ENCODE results near the gene TRIM62.

The TRIM62 gene

DNA sequence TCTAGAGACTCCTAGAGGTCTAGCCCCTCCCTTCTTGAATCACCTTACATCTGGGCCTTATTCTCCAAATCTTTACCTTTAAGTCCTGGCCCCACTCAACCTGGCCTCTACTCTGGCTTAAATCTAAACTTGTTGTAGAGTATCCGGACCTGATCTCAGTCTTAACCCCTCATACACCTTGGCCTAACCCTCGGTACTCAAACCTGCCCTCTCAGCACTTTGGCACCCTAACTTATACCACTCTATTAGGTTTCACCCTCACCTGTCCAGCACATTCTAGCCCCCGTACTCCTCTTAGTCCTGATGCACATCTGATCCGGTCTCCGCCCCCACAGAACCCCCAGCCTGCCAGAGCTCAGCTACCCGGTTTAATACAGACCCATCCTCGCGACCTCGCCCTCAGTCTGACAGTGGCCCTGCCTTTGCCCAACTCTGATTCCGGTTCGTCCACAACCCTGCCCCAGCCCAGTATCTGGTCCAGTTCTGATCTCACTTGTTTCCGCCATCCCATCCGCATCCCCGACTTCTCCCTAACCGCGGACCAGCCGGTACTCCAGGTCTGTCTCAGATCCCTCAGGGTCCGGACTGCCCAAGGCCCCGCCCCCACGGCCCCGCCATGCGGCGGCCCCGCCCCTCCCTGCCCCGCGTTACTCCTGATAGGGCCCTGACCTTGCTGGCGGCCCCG is 1.5 kb downstream of the TRIM62 start:
- Histone ChIP-seq H3K27ac (ENCODE audit: low read depth, low read length) (no peak overlapping the region), H3K4me2 (ENCODE audit: low read depth, low read length, poor library complexity, severe bottlenecking) (peak overlapping the region; percentile 71), H3K9me2 (replicated peaks; ENCODE audit: insufficient read depth, low read length) (no peaks in the 10 kb centered on the region), H3K79me2 (ENCODE audit: insufficient read depth, low read length) (no peaks in the 10 kb centered on the region), H3K36me3 (ENCODE audit: low read length) (no peaks in the 10 kb centered on the region), H3K4me3 (ENCODE audit: insufficient read depth, low read length, poor library complexity, severe bottlenecking) (peak overlapping the region; percentile 57), H2AFZ (ENCODE audit: low read depth, low read length, severe bottlenecking) (no peak overlapping the region), H4K20me1 (ENCODE audit: low read depth, low read length) (0 out of 2 replicates have a peak, but pooled peaks cover 3% of the 10 kb centered on the region), H3K9me3 (ENCODE audit: insufficient read depth, low read length) (no peaks in the 10 kb centered on the region), H3K9ac (ENCODE audit: low read length) (peak overlapping the region; percentile 21; the same call in 1 of the 2 replicates), H3F3A (ENCODE audit: insufficient read depth) (no peaks in the 10 kb centered on the region), H3K27me3 (ENCODE audit: low read length) (no peaks in the 10 kb centered on the region)
- no peak for TF ChIP-seq EZH2phosphoT487 (conservative IDR thresholded peaks at IDR 0.05; ENCODE audit: low read length)
- TF ChIP-seq, protein P1, sequence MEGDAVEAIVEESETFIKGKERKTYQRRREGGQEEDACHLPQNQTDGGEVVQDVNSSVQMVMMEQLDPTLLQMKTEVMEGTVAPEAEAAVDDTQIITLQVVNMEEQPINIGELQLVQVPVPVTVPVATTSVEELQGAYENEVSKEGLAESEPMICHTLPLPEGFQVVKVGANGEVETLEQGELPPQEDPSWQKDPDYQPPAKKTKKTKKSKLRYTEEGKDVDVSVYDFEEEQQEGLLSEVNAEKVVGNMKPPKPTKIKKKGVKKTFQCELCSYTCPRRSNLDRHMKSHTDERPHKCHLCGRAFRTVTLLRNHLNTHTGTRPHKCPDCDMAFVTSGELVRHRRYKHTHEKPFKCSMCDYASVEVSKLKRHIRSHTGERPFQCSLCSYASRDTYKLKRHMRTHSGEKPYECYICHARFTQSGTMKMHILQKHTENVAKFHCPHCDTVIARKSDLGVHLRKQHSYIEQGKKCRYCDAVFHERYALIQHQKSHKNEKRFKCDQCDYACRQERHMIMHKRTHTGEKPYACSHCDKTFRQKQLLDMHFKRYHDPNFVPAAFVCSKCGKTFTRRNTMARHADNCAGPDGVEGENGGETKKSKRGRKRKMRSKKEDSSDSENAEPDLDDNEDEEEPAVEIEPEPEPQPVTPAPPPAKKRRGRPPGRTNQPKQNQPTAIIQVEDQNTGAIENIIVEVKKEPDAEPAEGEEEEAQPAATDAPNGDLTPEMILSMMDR (IDR thresholded peaks at IDR 0.05; ENCODE audit: insufficient read depth, low read length, poor library complexity, severe bottlenecking) = no peak

DNA sequence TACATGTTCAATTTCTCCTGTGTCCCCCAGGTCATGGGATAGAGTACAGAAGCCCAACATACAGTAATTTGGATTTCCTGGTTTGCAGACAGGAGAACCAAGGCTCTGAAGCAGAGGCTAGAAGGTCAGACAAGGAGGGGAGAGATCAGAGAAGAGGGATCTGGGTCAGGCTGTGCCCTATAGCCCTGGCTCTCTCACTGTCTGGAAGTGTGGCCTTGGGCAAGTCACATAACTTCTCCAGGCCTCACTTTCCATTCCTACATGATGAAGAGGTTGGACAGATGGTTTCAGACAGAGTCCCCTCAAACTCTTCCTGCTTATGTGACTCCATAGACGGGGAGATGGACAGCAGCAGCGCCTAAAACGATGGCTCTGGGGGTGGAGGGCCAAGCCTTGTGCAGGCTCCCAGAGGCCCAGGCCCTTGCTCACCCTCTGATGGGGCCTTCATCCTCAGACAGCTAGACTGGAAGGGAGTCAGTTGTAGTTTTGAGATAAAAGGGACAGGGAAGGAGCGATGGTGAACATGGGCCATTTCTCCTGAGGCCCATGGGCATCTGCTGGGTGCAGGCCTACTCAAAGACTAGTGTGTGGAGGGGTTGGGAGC is 2.9 kb downstream of the TRIM62 start:
- no peak overlapping the region for H3K4me2 ChIP-seq (ENCODE audit: low read depth, low read length, poor library complexity, severe bottlenecking)
- no peaks in the 10 kb centered on the region for H3K79me2 ChIP-seq (ENCODE audit: insufficient read depth, low read length)
- no peaks in the 10 kb centered on the region for H3K36me3 ChIP-seq (ENCODE audit: low read length)
- H3F3A ChIP-seq (ENCODE audit: insufficient read depth) = no peaks in the 10 kb centered on the region
- H3K4me3 ChIP-seq (ENCODE audit: insufficient read depth, low read length, poor library complexity, severe bottlenecking) = no peak overlapping the region
- H3K9me3 ChIP-seq (ENCODE audit: insufficient read depth, low read length) = no peaks in the 10 kb centered on the region
- no peak overlapping the region for H3K27ac ChIP-seq (ENCODE audit: low read depth, low read length)
- H4K20me1 ChIP-seq (ENCODE audit: low read depth, low read length) = 0 out of 2 replicates have a peak, but pooled peaks cover 3% of the 10 kb centered on the region
- TF ChIP-seq, protein P1 (IDR thresholded peaks at IDR 0.05; ENCODE audit: insufficient read depth, low read length, poor library complexity, severe bottlenecking) = no peak
- no peak for TF ChIP-seq EZH2phosphoT487 (conservative IDR thresholded peaks at IDR 0.05; ENCODE audit: low read length)
- no peak overlapping the region for H2AFZ ChIP-seq (ENCODE audit: low read depth, low read length, severe bottlenecking)
- H3K9me2 ChIP-seq (replicated peaks; ENCODE audit: insufficient read depth, low read length) = no peaks in the 10 kb centered on the region
- no peak overlapping the region for H3K9ac ChIP-seq (ENCODE audit: low read length)
- H3K27me3 ChIP-seq (ENCODE audit: low read length) = no peaks in the 10 kb centered on the region

DNA sequence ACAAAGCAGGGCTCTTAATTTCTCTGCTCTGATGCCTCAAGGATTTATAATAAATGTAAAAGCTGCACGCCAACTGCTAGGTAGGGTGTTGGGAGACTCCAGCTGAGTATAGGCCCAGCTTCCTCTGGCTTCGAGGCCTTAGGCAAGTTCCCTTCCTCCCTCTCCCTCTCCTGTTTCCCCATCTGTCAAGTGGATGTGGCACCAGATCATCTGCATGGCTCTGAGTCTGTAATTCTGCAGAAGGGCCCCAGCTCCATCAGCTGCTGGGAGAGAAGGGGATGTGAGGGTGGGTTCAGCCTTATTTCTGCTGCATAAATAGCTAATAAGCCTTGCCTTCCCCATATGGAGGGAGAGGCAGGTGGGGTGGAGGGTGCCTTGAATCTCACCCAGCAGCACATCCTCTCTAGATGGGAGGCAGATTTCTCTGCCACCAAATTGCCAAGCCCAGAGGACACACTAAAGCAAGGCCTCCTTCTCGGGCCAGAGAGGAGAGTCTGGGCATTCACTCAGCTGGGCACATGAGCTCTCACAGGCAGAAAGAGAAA is 3.8 kb downstream of the TRIM62 start:
- Histone ChIP-seq H4K20me1 (ENCODE audit: low read depth, low read length) (0 out of 2 replicates have a peak, but pooled peaks cover 3% of the 10 kb centered on the region), H3K27ac (ENCODE audit: low read depth, low read length) (no peak overlapping the region), H3K36me3 (ENCODE audit: low read length) (no peaks in the 10 kb centered on the region), H3K9me2 (replicated peaks; ENCODE audit: insufficient read depth, low read length) (no peaks in the 10 kb centered on the region), H2AFZ (ENCODE audit: low read depth, low read length, severe bottlenecking) (no peak overlapping the region), H3K9ac (ENCODE audit: low read length) (no peak overlapping the region), H3K4me2 (ENCODE audit: low read depth, low read length, poor library complexity, severe bottlenecking) (no peak overlapping the region), H3F3A (ENCODE audit: insufficient read depth) (no peaks in the 10 kb centered on the region), H3K9me3 (ENCODE audit: insufficient read depth, low read length) (no peaks in the 10 kb centered on the region), H3K79me2 (ENCODE audit: insufficient read depth, low read length) (no peaks in the 10 kb centered on the region), H3K4me3 (ENCODE audit: insufficient read depth, low read length, poor library complexity, severe bottlenecking) (no peak overlapping the region), H3K27me3 (ENCODE audit: low read length) (no peaks in the 10 kb centered on the region)
- TF ChIP-seq, protein P1 (IDR thresholded peaks at IDR 0.05; ENCODE audit: insufficient read depth, low read length, poor library complexity, severe bottlenecking) = no peak
- TF ChIP-seq EZH2phosphoT487 (conservative IDR thresholded peaks at IDR 0.05; ENCODE audit: low read length) = no peak
